ENCODE results near the gene CBLN1. TPM values are rescaled to one million over a fixed set of nuclear protein-coding genes. Genes with fewer than 3 reads are reported as not detected.

The CBLN1 gene
- total RNA-seq, 1 donor from 2014 or later, result not detected

DNA sequence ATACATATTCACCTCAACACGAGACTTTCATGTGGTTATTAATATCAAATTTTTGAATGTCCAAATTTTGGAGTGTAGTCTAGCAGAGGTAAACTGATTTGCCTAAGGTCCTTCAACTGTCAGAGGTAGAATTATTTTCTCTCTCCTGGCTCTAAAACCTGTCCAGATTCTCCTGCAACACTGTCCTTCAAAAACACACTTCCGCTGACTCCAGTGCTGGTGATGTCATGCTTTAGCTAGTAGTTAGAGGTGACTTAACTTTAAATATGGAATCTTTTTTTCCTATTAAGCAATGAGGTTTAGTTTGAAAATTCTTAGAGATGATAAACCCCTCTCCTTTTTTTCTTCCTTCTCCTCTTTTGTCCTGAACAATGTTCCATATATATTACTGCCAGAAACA, 10.8 kb upstream of the CBLN1 start:
- intact Hi-C loops (cut with DNase I), result no loop called here
- Histone ChIP-seq H3K27me3 (ENCODE audit: low read depth) (peaks cover 21% of the 10 kb centered on the region), H3K36me3 (no peaks in the 10 kb centered on the region), H3K4me3 (no peak overlapping the region), H3K4me1 (no peaks in the 10 kb centered on the region), H3K27ac (no peak overlapping the region), H3K9me3 (no peaks in the 10 kb centered on the region)
- TF ChIP-seq, protein P1, sequence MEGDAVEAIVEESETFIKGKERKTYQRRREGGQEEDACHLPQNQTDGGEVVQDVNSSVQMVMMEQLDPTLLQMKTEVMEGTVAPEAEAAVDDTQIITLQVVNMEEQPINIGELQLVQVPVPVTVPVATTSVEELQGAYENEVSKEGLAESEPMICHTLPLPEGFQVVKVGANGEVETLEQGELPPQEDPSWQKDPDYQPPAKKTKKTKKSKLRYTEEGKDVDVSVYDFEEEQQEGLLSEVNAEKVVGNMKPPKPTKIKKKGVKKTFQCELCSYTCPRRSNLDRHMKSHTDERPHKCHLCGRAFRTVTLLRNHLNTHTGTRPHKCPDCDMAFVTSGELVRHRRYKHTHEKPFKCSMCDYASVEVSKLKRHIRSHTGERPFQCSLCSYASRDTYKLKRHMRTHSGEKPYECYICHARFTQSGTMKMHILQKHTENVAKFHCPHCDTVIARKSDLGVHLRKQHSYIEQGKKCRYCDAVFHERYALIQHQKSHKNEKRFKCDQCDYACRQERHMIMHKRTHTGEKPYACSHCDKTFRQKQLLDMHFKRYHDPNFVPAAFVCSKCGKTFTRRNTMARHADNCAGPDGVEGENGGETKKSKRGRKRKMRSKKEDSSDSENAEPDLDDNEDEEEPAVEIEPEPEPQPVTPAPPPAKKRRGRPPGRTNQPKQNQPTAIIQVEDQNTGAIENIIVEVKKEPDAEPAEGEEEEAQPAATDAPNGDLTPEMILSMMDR (IDR thresholded peaks at IDR 0.05), result no peak
- no peak for ATAC-seq
- DNase-seq, result no peak

DNA sequence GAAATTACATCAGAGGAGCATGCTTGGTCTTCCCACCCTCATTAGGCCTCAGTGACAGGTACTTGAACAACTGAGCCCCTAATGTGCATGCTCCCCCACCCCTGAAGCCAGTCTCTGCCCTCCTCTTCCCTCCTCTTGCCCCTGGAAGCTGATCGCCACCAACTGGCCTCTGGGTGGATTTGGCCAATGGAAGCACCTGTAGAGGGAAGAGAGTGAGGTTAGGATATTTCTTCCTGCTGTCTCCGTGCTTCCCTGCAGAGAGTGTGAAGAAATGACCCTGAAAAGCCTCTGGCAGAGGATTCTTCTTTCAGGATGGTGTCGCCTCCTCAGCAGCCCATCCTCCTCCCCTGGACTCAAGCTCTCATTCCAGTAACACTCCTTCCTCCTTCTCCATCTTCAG, 5.9 kb upstream of the CBLN1 start:
- no peak overlapping the region for H3K4me3 ChIP-seq

DNA sequence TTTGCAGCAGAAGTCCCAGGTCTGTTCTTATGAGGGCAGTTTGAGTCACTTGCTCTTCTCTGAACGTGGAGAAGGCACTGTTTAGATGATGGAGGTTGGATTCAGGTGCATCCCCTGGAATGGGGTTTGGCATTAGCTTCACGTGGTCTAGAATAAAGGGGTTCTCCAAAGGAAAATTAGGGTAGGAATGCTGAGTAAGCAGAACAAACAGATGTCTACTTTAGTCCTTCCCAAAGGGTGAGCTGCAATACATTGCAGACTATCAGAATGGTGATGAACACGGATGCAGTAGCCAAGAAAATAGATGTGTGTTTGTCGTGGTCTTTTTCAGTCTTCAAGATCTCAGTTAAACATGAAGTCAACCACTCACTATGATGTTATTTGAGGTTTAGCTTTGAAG, 3.3 kb upstream of the CBLN1 start:
- intact Hi-C loops (cut with DNase I), result no loop called here
- H3K27me3 ChIP-seq (ENCODE audit: low read depth), result peaks cover 72% of the 10 kb centered on the region
- no peak for ATAC-seq

More for the DNA sequence above, 5.9 kb upstream of the CBLN1 start:
- intact Hi-C loops (cut with DNase I), result no loop called here
- H3K27ac ChIP-seq, result no peak overlapping the region
- TF ChIP-seq, protein P1 (IDR thresholded peaks at IDR 0.05), result no peak
- no peaks in the 10 kb centered on the region for H3K36me3 ChIP-seq
- no peak for DNase-seq
- peaks cover 10% of the 10 kb centered on the region for H3K4me1 ChIP-seq
- H3K27me3 ChIP-seq (ENCODE audit: low read depth), result peaks cover 51% of the 10 kb centered on the region
- ATAC-seq, result no peak
- H3K9me3 ChIP-seq, result no peaks in the 10 kb centered on the region

DNA sequence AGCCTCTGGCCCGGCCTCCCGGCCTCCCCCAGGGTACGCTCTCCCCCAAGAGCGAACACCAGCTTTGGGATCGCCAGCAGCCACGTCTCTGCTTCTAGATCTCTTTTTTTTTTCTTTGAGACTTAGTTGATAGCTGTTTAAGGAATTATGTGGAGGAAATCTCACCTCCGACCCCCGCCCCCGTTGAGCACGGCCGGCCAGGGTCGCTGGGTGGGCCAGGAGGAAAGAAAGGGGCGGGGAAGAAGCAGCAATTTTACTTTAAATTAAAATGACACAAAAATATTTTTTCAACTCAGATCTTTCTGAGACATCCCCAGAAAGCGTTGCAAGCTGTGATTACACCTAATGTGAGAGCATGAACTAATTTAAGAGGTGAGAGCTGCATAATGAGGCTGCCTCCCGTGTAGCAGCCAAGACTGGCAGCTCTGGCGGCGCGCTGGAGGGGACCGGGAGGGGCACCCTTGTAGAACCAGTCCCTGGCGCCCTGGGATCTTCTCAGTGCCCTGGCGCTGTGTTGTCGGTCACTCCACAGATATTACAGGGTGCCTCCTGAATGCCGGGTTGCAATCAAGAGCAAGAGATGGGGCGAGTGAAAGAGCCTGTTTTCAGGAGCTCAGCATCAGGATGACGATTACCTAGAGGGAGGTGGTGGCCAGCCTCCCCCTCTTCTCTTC, 1.9 kb upstream of the CBLN1 start:
- H3K4me3 ChIP-seq, result peak overlapping the region; percentile 50
- no peaks in the 10 kb centered on the region for H3K9me3 ChIP-seq

More for the DNA sequence above, 3.3 kb upstream of the CBLN1 start:
- Histone ChIP-seq H3K4me3 (no peak overlapping the region), H3K9me3 (no peaks in the 10 kb centered on the region), H3K27ac (no peak overlapping the region), H3K4me1 (peaks cover 21% of the 10 kb centered on the region), H3K36me3 (no peaks in the 10 kb centered on the region)
- TF ChIP-seq, protein P1 (IDR thresholded peaks at IDR 0.05), result no peak
- DNase-seq, result no peak

DNA sequence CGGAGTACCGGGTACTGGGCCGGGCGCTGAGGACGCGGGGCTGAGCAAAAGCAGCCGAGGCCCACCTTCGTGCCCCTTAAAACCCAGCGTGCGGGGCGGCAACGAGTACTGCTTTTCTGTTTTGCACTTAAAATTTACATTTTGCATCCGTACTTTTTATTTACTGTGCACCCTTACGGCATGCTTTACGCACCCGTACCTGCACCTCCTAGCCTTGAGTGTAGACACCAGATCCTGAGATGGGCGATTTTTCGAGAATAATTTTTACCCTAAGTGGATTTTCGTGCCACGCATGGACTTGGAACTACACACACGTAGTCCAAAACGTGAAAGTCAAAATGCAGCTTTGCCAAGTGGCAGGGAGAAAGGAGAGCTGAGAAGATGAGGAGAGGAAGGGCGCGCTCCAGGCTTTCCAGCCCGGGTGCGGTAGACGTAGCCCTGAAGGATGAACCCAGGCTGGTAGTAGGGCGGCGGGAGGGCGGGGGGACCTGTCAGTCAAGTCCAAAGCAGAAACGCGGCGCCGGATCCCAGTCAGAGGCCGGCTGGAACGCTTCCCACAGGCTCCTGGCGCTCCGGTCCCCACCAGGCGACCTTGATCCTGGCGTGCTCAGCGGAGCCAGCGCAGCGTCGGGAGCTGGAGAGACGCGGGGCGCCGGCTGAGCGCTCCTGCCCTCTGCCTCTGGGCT, 1.2 kb upstream of the CBLN1 start:
- ATAC-seq, result peak in 1 of 2 donors; percentile 1

More for the DNA sequence above, 1.9 kb upstream of the CBLN1 start:
- DNase-seq (no peak), ATAC-seq (no peak)
- intact Hi-C loops (cut with DNase I), result no loop called here
- no peak overlapping the region for H3K27ac ChIP-seq
- TF ChIP-seq, protein P1 (IDR thresholded peaks at IDR 0.05), result no peak
- H3K36me3 ChIP-seq, result no peaks in the 10 kb centered on the region
- peaks cover 86% of the 10 kb centered on the region for H3K27me3 ChIP-seq (ENCODE audit: low read depth)
- H3K4me1 ChIP-seq, result peaks cover 21% of the 10 kb centered on the region

More for the DNA sequence above, 1.2 kb upstream of the CBLN1 start:
- Histone ChIP-seq H3K36me3 (no peaks in the 10 kb centered on the region), H3K4me1 (peaks cover 25% of the 10 kb centered on the region), H3K27me3 (ENCODE audit: low read depth) (peaks cover 88% of the 10 kb centered on the region), H3K4me3 (peak overlapping the region; percentile 50), H3K9me3 (no peaks in the 10 kb centered on the region), H3K27ac (no peak overlapping the region)
- TF ChIP-seq, protein P1 (IDR thresholded peaks at IDR 0.05), result no peak
- DNase-seq, result no peak
- intact Hi-C loops (cut with DNase I), result no loop called here
